Suppressor macrophage treated with lipopolysaccharide for 4 hours (primary cell): ENCODE results near the gene MIA.
"Not testable (repeated sequence)": the region's sequence is repeated elsewhere in the genome, so short reads cannot be mapped to it uniquely, and the experiment has no call there.

Experiments
- DNase-seq: peaks from one replicate; pipeline ENCODE4 v3.0.0-alpha.2; 2020

MIA gene

DNA sequence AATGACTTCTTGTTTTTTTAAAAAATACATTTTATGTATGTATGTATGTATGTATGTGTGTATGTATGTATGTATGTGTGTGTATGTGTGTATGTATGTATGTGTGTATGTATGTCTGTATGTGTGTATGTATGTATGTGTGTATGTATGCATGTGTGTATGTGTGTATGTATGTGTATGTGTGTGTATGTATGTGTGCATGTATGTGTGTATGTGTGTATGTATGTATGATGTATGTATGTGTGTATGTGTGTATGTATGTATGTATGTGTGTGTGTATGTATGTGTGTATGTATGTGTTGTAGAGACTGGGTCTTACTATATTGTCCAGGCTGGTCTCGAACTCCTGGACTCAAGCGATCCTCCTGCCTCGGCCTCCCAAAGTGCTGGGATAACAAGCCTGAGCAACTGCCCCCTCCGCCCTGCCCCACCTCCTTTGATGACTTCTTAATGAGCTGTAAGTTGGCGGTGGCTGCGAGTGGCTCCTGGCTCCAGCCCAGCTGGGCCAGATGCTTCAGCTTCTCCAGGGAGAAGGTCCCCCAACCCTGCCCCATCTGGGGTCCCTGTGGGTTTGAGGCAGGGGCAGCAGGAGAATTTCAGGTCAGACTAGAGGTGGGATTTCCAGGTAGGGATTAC lies 50.3 kb downstream of the MIA start:
- DNase-seq: not testable (repeated sequence)

DNA sequence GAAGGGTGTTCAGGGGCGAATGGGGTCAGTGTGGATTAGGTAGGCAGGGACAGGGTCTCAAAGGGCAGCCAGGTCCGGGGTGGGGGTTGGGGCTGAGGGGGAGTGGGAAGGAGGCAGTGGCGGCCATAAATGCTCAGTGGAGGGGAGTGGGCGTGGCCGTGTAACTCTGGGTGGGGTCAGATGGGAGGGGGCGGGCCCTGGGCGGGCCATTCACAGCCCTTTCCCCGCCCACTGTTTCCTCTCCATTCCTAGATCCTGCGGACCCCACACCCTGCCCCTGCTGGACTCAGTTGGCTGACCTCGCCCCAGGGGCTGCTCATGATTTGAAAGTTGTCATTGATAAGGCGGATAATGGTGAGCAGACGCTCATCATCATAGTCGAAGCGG lies 51.0 kb downstream of the MIA start:
- not testable (repeated sequence) for DNase-seq

DNA sequence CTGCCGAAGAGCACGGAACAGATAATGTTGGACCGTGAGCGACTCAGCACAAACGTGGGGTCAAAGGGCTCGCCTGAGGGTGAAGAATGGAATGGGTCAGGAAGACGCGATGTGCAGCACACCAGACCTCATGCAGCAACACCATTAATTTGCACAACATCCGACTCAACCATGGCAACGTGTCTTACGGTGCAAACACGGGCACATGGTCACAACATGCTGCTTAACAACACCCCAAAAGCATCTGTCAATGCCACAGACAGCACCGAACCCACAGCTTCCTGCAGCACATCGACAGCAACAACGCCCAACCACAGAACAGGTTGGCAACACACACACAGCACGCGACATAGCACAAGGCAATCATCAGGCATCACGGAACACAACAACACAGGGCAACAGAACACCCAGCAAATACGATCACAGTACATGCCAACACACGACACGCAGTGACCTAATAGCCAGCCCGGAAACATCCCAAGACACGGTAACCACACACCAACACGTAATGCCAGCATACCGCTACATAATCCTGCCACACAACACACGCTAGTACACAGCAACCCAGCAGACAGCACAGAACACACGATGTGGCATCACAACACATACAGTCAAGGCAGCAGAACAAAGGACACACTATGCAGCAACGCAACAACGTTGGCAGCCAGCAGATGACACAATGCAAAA lies 51.5 kb downstream of the MIA start:
- not testable (repeated sequence) for DNase-seq
